ENCODE data around the gene WDTC1. TPM values are rescaled to one million over a fixed set of nuclear protein-coding genes. Genes with fewer than 3 reads are reported as not detected.

The WDTC1 gene
- total and polyA plus RNA-seq, 4 donors, result 19.8 to 41.0 (median 30.2) TPM

- Histone ChIP-seq H3K27me3 (ENCODE audit: control insufficient read depth in 3 of 3, insufficient read depth in 3 of 3, low read length in 2 of 3) (peaks cover 0 to 2% (median 0%) of the 10 kb centered on the region in 3 donors), H3K9ac (ENCODE audit: insufficient read depth in 1 of 2, low read length in 2 of 2) (no peak overlapping the region), H3K36me3 (ENCODE audit: control insufficient read depth in 4 of 4, insufficient read depth in 4 of 4, low read length in 4 of 4) (peaks cover 0 to 71% (median 5%) of the 10 kb centered on the region in 4 donors), H3K4me3 (no peak overlapping the region), H3K4me1 (ENCODE audit: control insufficient read depth in 5 of 5, insufficient read depth in 5 of 5, low read length in 5 of 5) (peaks cover 0 to 4% (median 0%) of the 10 kb centered on the region in 5 donors), H3K9me3 (ENCODE audit: control insufficient read depth in 4 of 4, insufficient read depth in 3 of 4, low read length in 3 of 4) (no peaks in the 10 kb centered on the region), H3K27ac (ENCODE audit: low read depth in 1 of 2, low read length in 1 of 2) (no peak overlapping the region)
- WGBS, 2 donors, result 77 to 79% methylated on average over 37 of the region's 37 CpGs
- ATAC-seq (ENCODE audit: insufficient read depth, low FRiP score) (no peak), DNase-seq (no peak)
- no peak for TF ChIP-seq CTCF (IDR thresholded peaks at IDR 0.05; ENCODE audit: control extremely low read depth, extremely low read depth)
These were observed 122.3 kb downstream of the WDTC1 start for GRCh38 chr1:27356619-27357280.

DNA sequence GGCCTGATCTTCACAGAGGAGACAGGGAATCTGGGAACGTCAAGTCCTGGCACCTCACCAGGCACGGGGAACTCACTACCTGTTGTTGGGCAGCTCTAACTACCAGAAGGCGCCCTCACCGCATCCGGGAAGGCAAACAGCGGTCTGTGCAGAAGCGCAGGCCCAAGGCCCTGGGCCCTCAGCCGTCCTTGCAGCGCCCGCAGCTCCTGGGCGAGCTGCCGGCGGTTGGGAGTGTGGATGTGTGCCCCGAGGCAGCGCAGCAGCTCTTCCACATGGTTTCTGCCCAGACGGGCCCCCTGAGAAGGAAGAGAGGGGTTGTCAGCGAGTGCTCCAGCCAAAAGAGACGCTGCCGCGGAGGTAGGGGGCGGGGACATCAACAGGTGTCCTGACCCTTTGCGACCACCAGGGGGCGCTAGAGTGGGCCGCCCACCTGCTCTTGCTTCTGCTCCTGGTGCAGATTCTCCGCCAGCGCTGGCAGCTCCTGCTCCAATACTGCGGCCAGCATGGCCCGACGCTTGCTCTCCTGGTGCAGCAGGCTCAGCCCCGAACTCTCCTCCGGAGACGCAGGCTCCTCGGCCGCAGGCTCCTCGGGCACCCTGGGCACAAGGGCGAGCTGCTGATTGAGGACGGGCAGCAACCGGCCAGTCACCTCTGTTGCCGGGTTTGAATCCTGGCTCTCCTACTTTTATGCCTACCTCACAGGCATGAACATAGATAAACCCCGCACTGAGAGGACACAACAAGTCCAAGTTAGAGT is 123.0 kb downstream of the WDTC1 start:
- Histone ChIP-seq H3K36me3 (ENCODE audit: control insufficient read depth in 4 of 4, insufficient read depth in 4 of 4, low read length in 4 of 4) (peaks cover 0 to 76% (median 5%) of the 10 kb centered on the region in 4 donors), H3K27me3 (ENCODE audit: control insufficient read depth in 3 of 3, insufficient read depth in 3 of 3, low read length in 2 of 3) (peaks cover 0 to 2% (median 0%) of the 10 kb centered on the region in 3 donors), H3K27ac (ENCODE audit: low read depth in 1 of 2, low read length in 1 of 2) (no peak overlapping the region), H3K9ac (ENCODE audit: insufficient read depth in 1 of 2, low read length in 2 of 2) (no peak overlapping the region), H3K9me3 (ENCODE audit: control insufficient read depth in 4 of 4, insufficient read depth in 3 of 4, low read length in 3 of 4) (no peaks in the 10 kb centered on the region), H3K4me1 (ENCODE audit: control insufficient read depth in 5 of 5, insufficient read depth in 5 of 5, low read length in 5 of 5) (peaks cover 0 to 4% (median 0%) of the 10 kb centered on the region in 5 donors), H3K4me3 (no peak overlapping the region)
- WGBS, 2 donors, result 29 to 41% methylated on average over 40 of the region's 40 CpGs
- peak; percentile 64 to 79 (median 72) for DNase-seq
- ATAC-seq (ENCODE audit: insufficient read depth, low FRiP score), result peak; percentile 70
- peak; percentile 88 for TF ChIP-seq CTCF (IDR thresholded peaks at IDR 0.05; ENCODE audit: control extremely low read depth, extremely low read depth)

Small RNAs within 50 kb of the gene (small RNA-seq; reads per million reads assigned to genes)
- gene RF00019 (ENCODE audit: low replicate concordance) (not detected), gene RNU6-48P (ENCODE audit: low replicate concordance) (not detected), gene SNRPEP7 (ENCODE audit: low replicate concordance) (not detected)

Other genes starting within 250 kb of the WDTC1 start
- gene TRNP1, start 240.9 kb upstream of the WDTC1 start, total RNA-seq, result 10 to 100 TPM in 1 of 2 donors, 1 to 10 TPM in 1; 2.0 to 23.1 TPM
- gene TRNP1, start 240.9 kb upstream of the WDTC1 start, polyA plus RNA-seq, result 10 to 100 TPM in 1 of 2 donors, 1 to 10 TPM in 1; 8.3 to 21.8 TPM
- 10 to 100 TPM; 22.2 to 43.1 TPM for gene TENT5B, start 221.8 kb upstream of the WDTC1 start, total RNA-seq
- 10 to 100 TPM; 13.5 to 17.8 TPM for gene TENT5B, start 221.8 kb upstream of the WDTC1 start, polyA plus RNA-seq
- 10 to 100 TPM; 19.3 to 48.0 TPM for gene SLC9A1, start 79.5 kb upstream of the WDTC1 start, total RNA-seq
- 10 to 100 TPM; 19.7 to 29.6 TPM for gene SLC9A1, start 79.5 kb upstream of the WDTC1 start, polyA plus RNA-seq
- gene TMEM222, start 87.5 kb downstream of the WDTC1 start, total RNA-seq, result 10 to 100 TPM; 25.2 to 46.8 TPM
- 10 to 100 TPM; 50.1 to 51.5 TPM for gene TMEM222, start 87.5 kb downstream of the WDTC1 start, polyA plus RNA-seq
- 10 to 100 TPM; 10.5 to 58.0 TPM for gene SYTL1, start 107.4 kb downstream of the WDTC1 start, total RNA-seq
- 10 to 100 TPM; 27.7 to 41.6 TPM for gene SYTL1, start 107.4 kb downstream of the WDTC1 start, polyA plus RNA-seq
- gene MAP3K6, start 132.3 kb downstream of the WDTC1 start, total RNA-seq, result 10 to 100 TPM; 17.0 to 96.6 TPM
- 10 to 100 TPM; 53.1 to 72.5 TPM for gene MAP3K6, start 132.3 kb downstream of the WDTC1 start, polyA plus RNA-seq
- gene FCN3, start 140.2 kb downstream of the WDTC1 start, total RNA-seq, result 100 to 1,000 TPM in 1 of 2 donors, 10 to 100 TPM in 1; 36.6 to 611 TPM
- 100 to 1,000 TPM; 452 to 489 TPM for gene FCN3, start 140.2 kb downstream of the WDTC1 start, polyA plus RNA-seq
- 10 to 100 TPM in 1 of 2 donors, 1 to 10 TPM in 1; 6.3 to 19.8 TPM for gene CD164L2, start 148.7 kb downstream of the WDTC1 start, total RNA-seq
- 10 to 100 TPM in 1 of 2 donors, 1 to 10 TPM in 1; 6.8 to 11.0 TPM for gene CD164L2, start 148.7 kb downstream of the WDTC1 start, polyA plus RNA-seq
- under 1 TPM; 0.51 to 0.58 TPM for gene GPR3, start 158.0 kb downstream of the WDTC1 start, total RNA-seq
- 1 to 10 TPM; 1.3 to 1.8 TPM for gene GPR3, start 158.0 kb downstream of the WDTC1 start, polyA plus RNA-seq

All from lung (tissue), 13 donors.